Measurements from ENCODE around the gene GAPDH.

DNA sequence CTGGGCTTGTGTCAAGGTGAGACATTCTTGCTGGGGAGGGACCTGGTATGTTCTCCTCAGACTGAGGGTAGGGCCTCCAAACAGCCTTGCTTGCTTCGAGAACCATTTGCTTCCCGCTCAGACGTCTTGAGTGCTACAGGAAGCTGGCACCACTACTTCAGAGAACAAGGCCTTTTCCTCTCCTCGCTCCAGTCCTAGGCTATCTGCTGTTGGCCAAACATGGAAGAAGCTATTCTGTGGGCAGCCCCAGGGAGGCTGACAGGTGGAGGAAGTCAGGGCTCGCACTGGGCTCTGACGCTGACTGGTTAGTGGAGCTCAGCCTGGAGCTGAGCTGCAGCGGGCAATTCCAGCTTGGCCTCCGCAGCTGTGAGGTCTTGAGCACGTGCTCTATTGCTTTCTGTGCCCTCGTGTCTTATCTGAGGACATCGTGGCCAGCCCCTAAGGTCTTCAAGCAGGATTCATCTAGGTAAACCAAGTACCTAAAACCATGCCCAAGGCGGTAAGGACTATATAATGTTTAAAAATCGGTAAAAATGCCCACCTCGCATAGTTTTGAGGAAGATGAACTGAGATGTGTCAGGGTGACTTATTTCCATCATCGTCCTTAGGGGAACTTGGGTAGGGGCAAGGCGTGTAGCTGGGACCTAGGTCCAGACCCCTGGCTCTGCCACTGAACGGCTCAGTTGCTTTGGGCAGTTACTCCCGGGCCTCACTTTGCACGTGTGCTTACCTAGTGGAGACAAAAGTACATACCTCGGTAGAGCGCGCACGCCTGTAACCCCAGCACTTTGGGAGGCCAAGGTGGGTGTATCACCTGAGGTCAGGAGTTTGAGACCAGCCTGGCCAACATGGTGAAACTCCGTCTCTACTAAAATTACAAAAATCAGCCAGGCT is 4.3 kb downstream of the GAPDH start:
- no peak for TF ChIP-seq POLR2A (IDR thresholded peaks at IDR 0.05)
- TF ChIP-seq, protein P1, sequence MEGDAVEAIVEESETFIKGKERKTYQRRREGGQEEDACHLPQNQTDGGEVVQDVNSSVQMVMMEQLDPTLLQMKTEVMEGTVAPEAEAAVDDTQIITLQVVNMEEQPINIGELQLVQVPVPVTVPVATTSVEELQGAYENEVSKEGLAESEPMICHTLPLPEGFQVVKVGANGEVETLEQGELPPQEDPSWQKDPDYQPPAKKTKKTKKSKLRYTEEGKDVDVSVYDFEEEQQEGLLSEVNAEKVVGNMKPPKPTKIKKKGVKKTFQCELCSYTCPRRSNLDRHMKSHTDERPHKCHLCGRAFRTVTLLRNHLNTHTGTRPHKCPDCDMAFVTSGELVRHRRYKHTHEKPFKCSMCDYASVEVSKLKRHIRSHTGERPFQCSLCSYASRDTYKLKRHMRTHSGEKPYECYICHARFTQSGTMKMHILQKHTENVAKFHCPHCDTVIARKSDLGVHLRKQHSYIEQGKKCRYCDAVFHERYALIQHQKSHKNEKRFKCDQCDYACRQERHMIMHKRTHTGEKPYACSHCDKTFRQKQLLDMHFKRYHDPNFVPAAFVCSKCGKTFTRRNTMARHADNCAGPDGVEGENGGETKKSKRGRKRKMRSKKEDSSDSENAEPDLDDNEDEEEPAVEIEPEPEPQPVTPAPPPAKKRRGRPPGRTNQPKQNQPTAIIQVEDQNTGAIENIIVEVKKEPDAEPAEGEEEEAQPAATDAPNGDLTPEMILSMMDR (IDR thresholded peaks at IDR 0.05), result no peak

Data from Peyer's patch (tissue), 4 donors.